ENCODE data around the gene MGAT4A.

Gene MGAT4A

GRCh38 chr2:98728088-98728718 is 2.7 kb downstream of the MGAT4A start:
- DNase-seq, result peak in 1 of 2 experiments; percentile 8

GRCh38 chr2:98727369-98728087 is 3.4 kb downstream of the MGAT4A start:
- DNase-seq, result no peak

- no peak for DNase-seq
Observed at GRCh38 chr2:98726735-98727368, 4.1 kb downstream of the MGAT4A start.

GRCh38 chr2:98726205-98726604 is 4.7 kb downstream of the MGAT4A start:
- no peak for DNase-seq

- no peak for DNase-seq
Observed at GRCh38 chr2:98720286-98720685, 10.6 kb downstream of the MGAT4A start.

- DNase-seq, result no peak
Observed at GRCh38 chr2:98717621-98718020, 13.3 kb downstream of the MGAT4A start.

- DNase-seq, result no peak
Observed at GRCh38 chr2:98716786-98717185, 14.1 kb downstream of the MGAT4A start.

- DNase-seq, result no peak
Observed at GRCh38 chr2:98715812-98716451, 15.0 kb downstream of the MGAT4A start.

GRCh38 chr2:98713332-98714015 is 17.5 kb downstream of the MGAT4A start:
- no peak for DNase-seq

GRCh38 chr2:98712145-98712544 is 18.8 kb downstream of the MGAT4A start:
- no peak for DNase-seq

GRCh38 chr2:98711506-98711905 is 19.4 kb downstream of the MGAT4A start:
- DNase-seq, result no peak

- peak; percentile 37 to 68 for DNase-seq
Observed at GRCh38 chr2:98710734-98711133, 20.2 kb downstream of the MGAT4A start.

- DNase-seq, result no peak
Observed at GRCh38 chr2:98709535-98709934, 21.4 kb downstream of the MGAT4A start.

GRCh38 chr2:98708396-98709186 is 22.3 kb downstream of the MGAT4A start:
- DNase-seq, result no peak

GRCh38 chr2:98706591-98706990 is 24.3 kb downstream of the MGAT4A start:
- DNase-seq, result no peak

GRCh38 chr2:98705333-98705617 is 25.7 kb downstream of the MGAT4A start:
- no peak for DNase-seq

GRCh38 chr2:98704499-98705332 is 26.2 kb downstream of the MGAT4A start:
- DNase-seq, result no peak

GRCh38 chr2:98703738-98704137 is 27.2 kb downstream of the MGAT4A start:
- no peak for DNase-seq

- no peak for DNase-seq
Observed at GRCh38 chr2:98702858-98703620, 27.9 kb downstream of the MGAT4A start.

- no peak for DNase-seq
Observed at GRCh38 chr2:98702127-98702802, 28.7 kb downstream of the MGAT4A start.

All from AML-193 (cell line).